ENCODE results near the gene ICA1. TPM values are rescaled to one million over a fixed set of nuclear protein-coding genes. Genes with fewer than 3 reads are reported as not detected.

The ICA1 gene
- total and polyA plus RNA-seq, 4 donors = 16.5 to 54.6 (median 30.8) TPM

GRCh38 chr7:8221101-8221495, 40.9 kb downstream of the ICA1 start:
- ATAC-seq (ENCODE audit: insufficient read depth, low FRiP score) (no peak), DNase-seq (no peak)
- Histone ChIP-seq H3K36me3 (ENCODE audit: control insufficient read depth in 4 of 4, insufficient read depth in 4 of 4, low read length in 4 of 4) (peaks cover 0 to 4% (median under 1%) of the 10 kb centered on the region in 4 donors), H3K27me3 (ENCODE audit: control insufficient read depth in 3 of 3, insufficient read depth in 3 of 3, low read length in 2 of 3) (no peaks in the 10 kb centered on the region), H3K27ac (ENCODE audit: low read depth in 1 of 2, low read length in 1 of 2) (no peak overlapping the region), H3K9me3 (ENCODE audit: control insufficient read depth in 4 of 4, insufficient read depth in 3 of 4, low read length in 3 of 4) (no peaks in the 10 kb centered on the region), H3K4me3 (no peak overlapping the region), H3K9ac (ENCODE audit: insufficient read depth in 1 of 2, low read length in 2 of 2) (no peak overlapping the region), H3K4me1 (ENCODE audit: control insufficient read depth in 5 of 5, insufficient read depth in 5 of 5, low read length in 5 of 5) (peaks cover 0 to 1% (median 0%) of the 10 kb centered on the region in 5 donors)
- TF ChIP-seq CTCF (IDR thresholded peaks at IDR 0.05; ENCODE audit: control extremely low read depth, extremely low read depth) = no peak
- WGBS, 2 donors = 93 to 97% methylated on average over 5 of the region's 5 CpGs

- H3K9me3 ChIP-seq (ENCODE audit: control insufficient read depth in 4 of 4, insufficient read depth in 3 of 4, low read length in 3 of 4) = no peaks in the 10 kb centered on the region
- TF ChIP-seq CTCF (IDR thresholded peaks at IDR 0.05; ENCODE audit: control extremely low read depth, extremely low read depth) = no peak
- no peak overlapping the region for H3K4me3 ChIP-seq
- H3K27me3 ChIP-seq (ENCODE audit: control insufficient read depth in 3 of 3, insufficient read depth in 3 of 3, low read length in 2 of 3) = no peaks in the 10 kb centered on the region
- peaks cover 0 to 4% (median under 1%) of the 10 kb centered on the region in 4 donors for H3K36me3 ChIP-seq (ENCODE audit: control insufficient read depth in 4 of 4, insufficient read depth in 4 of 4, low read length in 4 of 4)
- H3K4me1 ChIP-seq (ENCODE audit: control insufficient read depth in 5 of 5, insufficient read depth in 5 of 5, low read length in 5 of 5) = peaks cover 0 to 1% (median 0%) of the 10 kb centered on the region in 5 donors
- no peak overlapping the region for H3K27ac ChIP-seq (ENCODE audit: low read depth in 1 of 2, low read length in 1 of 2)
- ATAC-seq (ENCODE audit: insufficient read depth, low FRiP score) (no peak), DNase-seq (no peak)
- WGBS, 2 donors = 88 to 93% methylated on average over 7 of the region's 7 CpGs
- no peak overlapping the region for H3K9ac ChIP-seq (ENCODE audit: insufficient read depth in 1 of 2, low read length in 2 of 2)
Observed at GRCh38 chr7:8220376-8221100, 41.4 kb downstream of the ICA1 start.

- ATAC-seq (ENCODE audit: insufficient read depth, low FRiP score) = no peak
- Histone ChIP-seq H3K27me3 (ENCODE audit: control insufficient read depth in 3 of 3, insufficient read depth in 3 of 3, low read length in 2 of 3) (no peaks in the 10 kb centered on the region), H3K36me3 (ENCODE audit: control insufficient read depth in 4 of 4, insufficient read depth in 4 of 4, low read length in 4 of 4) (peaks cover 0 to 4% (median 0%) of the 10 kb centered on the region in 4 donors), H3K4me1 (ENCODE audit: control insufficient read depth in 5 of 5, insufficient read depth in 5 of 5, low read length in 5 of 5) (peaks cover 0 to 5% (median 3%) of the 10 kb centered on the region in 5 donors), H3K9ac (ENCODE audit: insufficient read depth in 1 of 2, low read length in 2 of 2) (no peak overlapping the region), H3K27ac (ENCODE audit: low read depth in 1 of 2, low read length in 1 of 2) (no peak overlapping the region), H3K4me3 (no peak overlapping the region), H3K9me3 (ENCODE audit: control insufficient read depth in 4 of 4, insufficient read depth in 3 of 4, low read length in 3 of 4) (peaks cover 0 to 1% (median 0%) of the 10 kb centered on the region in 4 donors)
- peak in 2 of 3 donors; percentile 83 to 90 for DNase-seq
- 60 to 67% methylated on average over 7 of the region's 7 CpGs for WGBS, 2 donors
- TF ChIP-seq CTCF (IDR thresholded peaks at IDR 0.05; ENCODE audit: control extremely low read depth, extremely low read depth) = peak; percentile 58
Observed at GRCh38 chr7:8217200-8218068, 44.5 kb downstream of the ICA1 start.
